Measurements from ENCODE around the gene SCN2A. TPM values are rescaled to one million over a fixed set of nuclear protein-coding genes. Genes with fewer than 3 reads are reported as not detected.

SCN2A gene
- total and polyA plus RNA-seq, 2 of the 4 experiments (the other 2 are of a cell fraction): 0.24 to 0.54 TPM

GRCh38 chr2:165312999-165313398 lies 73.8 kb downstream of the SCN2A start:
- Histone ChIP-seq H4K20me1 (ENCODE audit: insufficient read depth, low read length) (no peaks in the 10 kb centered on the region), H3K4me3 (ENCODE audit: insufficient read depth, low read depth, low read length) (no peak overlapping the region), H2BK15ac (ENCODE audit: low read depth, low read length) (no peak overlapping the region), H3K4me2 (ENCODE audit: low read depth, low read length) (no peak overlapping the region), H2AK5ac (ENCODE audit: low read depth, low read length) (no peak overlapping the region), H3K9me1 (ENCODE audit: insufficient read depth, low read length) (no peaks in the 10 kb centered on the region), H3K14ac (replicated peaks; ENCODE audit: low read depth, low read length) (no peak overlapping the region), H2BK20ac (ENCODE audit: low read depth, low read length) (no peak overlapping the region), H3K9me3 (ENCODE audit: control insufficient read depth, insufficient read depth, low read length) (no peaks in the 10 kb centered on the region), H3K56ac (ENCODE audit: extremely low read depth, insufficient read depth, low read length) (no peak overlapping the region), H2AK9ac (replicated peaks; ENCODE audit: low read depth, low read length, poor library complexity) (no peak overlapping the region), H4K5ac (ENCODE audit: low read depth, low read length) (no peak overlapping the region), H3K4ac (ENCODE audit: low read depth, low read length) (no peak overlapping the region), H3K79me1 (ENCODE audit: low read depth in 1 of 2, low read length in 2 of 2) (no peaks in the 10 kb centered on the region), H3K23ac (ENCODE audit: low read depth, low read length) (no peak overlapping the region), H3K27ac (ENCODE audit: insufficient read depth, low read length) (no peak overlapping the region), H3K4me1 (ENCODE audit: control insufficient read depth, insufficient read depth, low read length) (no peaks in the 10 kb centered on the region), H3K18ac (ENCODE audit: low read depth, low read length) (no peak overlapping the region), H2BK120ac (ENCODE audit: low read depth, low read length) (no peak overlapping the region), H4K8ac (ENCODE audit: low read depth in 2 of 2, low read length in 2 of 2) (no peak overlapping the region), H3K9ac (ENCODE audit: low read depth, low read length) (no peak overlapping the region), H2BK5ac (ENCODE audit: low read depth, low read length, poor library complexity, severe bottlenecking) (no peak overlapping the region), H3K27me3 (ENCODE audit: control insufficient read depth, insufficient read depth, low read length) (no peaks in the 10 kb centered on the region), H3K36me3 (ENCODE audit: control insufficient read depth, insufficient read depth, low read length) (no peaks in the 10 kb centered on the region), H4K91ac (ENCODE audit: insufficient read depth, low read depth, low read length) (no peak overlapping the region), H2AFZ (replicated peaks; ENCODE audit: low read length, poor library complexity) (no peak overlapping the region)
- TF ChIP-seq MAFK (IDR thresholded peaks at IDR 0.05; ENCODE audit: low read depth, low read length): no peak
- TF ChIP-seq FOS (IDR thresholded peaks at IDR 0.05; ENCODE audit: low read depth, low read length): no peak
- TF ChIP-seq RFX5 (IDR thresholded peaks at IDR 0.05; ENCODE audit: low read depth, low read length): no peak
- no peak for TF ChIP-seq NFE2L2 (IDR thresholded peaks at IDR 0.05; ENCODE audit: low read depth, low read length)
- TF ChIP-seq MXI1 (IDR thresholded peaks at IDR 0.05; ENCODE audit: borderline replicate concordance, low read depth, low read length): no peak
- no peak for TF ChIP-seq CTCF (conservative IDR thresholded peaks at IDR 0.05; ENCODE audit: low read depth, low read length)
- no peak for TF ChIP-seq SMC3 (IDR thresholded peaks at IDR 0.05; ENCODE audit: low read depth, low read length)
- TF ChIP-seq RAD21 (IDR thresholded peaks at IDR 0.05; ENCODE audit: low read length): no peak
- TF ChIP-seq MAZ (IDR thresholded peaks at IDR 0.05; ENCODE audit: borderline replicate concordance, low read depth, low read length): no peak
- TF ChIP-seq RCOR1 (IDR thresholded peaks at IDR 0.05; ENCODE audit: insufficient replicate concordance, low read length): no peak
- TF ChIP-seq CHD1 (IDR thresholded peaks at IDR 0.05; ENCODE audit: low read depth, low read length): no peak
- TF ChIP-seq POLR2A (IDR thresholded peaks at IDR 0.05; ENCODE audit: low read depth, low read length): no peak
- TF ChIP-seq CEBPB (IDR thresholded peaks at IDR 0.05; ENCODE audit: low read depth, low read length): no peak
- no peak for TF ChIP-seq USF2 (IDR thresholded peaks at IDR 0.05; ENCODE audit: low read depth, low read length)
- TF ChIP-seq ELK1 (IDR thresholded peaks at IDR 0.05; ENCODE audit: borderline replicate concordance, low read depth, low read length): no peak
- TF ChIP-seq BHLHE40 (IDR thresholded peaks at IDR 0.05; ENCODE audit: low read depth, low read length): no peak
- ChIA-PET CTCF (no interaction called here), POLR2A (ENCODE audit: unreplicated experiment) (no interaction called here)
- dilution Hi-C loops (cut with HindIII; ENCODE audit: low sequenced_read_pairs, unreplicated experiment) (no loop called here), intact Hi-C loops (cut with micrococcal nuclease) (no loop called here), in situ Hi-C loops (cut with MboI; ENCODE audit: low sequenced_read_pairs) (no loop called here)
- DNase-seq (no peak), ATAC-seq (ENCODE audit: low read depth) (no peak)
- WGBS, 2 experiments (ENCODE audit: extremely low coverage in 2 of 2, insufficient read length in 1 of 2): 50% methylated on average over 1 of the region's 2 CpGs; no CpG with 5 or more reads in 1 of the 2 experiments
- BruUV-seq (replicated peaks): no TSS peak
